ENCODE data around the gene FLNB. TPM values are rescaled to one million over a fixed set of nuclear protein-coding genes. Genes with fewer than 3 reads are reported as not detected.
A peak's percentile ranks its signal among the peaks of the same experiment; 100 is the strongest.

FLNB gene
- total and polyA plus RNA-seq, 8 donors = 80.1 to 126 (median 93.3) TPM

DNA sequence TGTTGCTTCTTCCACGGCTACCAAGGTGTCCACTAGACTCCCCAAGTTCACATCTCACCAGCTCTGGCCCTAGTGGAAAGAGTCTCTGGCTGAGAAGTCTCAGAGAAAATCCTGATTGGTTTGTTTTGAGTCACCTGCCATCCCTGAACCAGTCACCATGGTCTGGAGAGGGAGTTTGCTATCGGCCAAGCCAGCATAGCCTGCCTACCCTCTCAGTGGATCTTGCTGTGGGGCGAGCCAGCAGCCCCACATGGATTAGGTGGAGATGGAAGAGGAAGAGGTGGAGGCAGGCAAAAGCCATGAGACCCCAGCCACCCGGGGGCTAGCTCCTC is 48.1 kb upstream of the FLNB start:
- DNase-seq (no peak), ATAC-seq (no peak)
- Histone ChIP-seq H3K36me3 (no peaks in the 10 kb centered on the region), H3K4me1 (peaks cover 16 to 39% of the 10 kb centered on the region in 2 donors), H3K9me3 (no peaks in the 10 kb centered on the region), H3K27ac (peak overlapping the region in 1 of 2 donors; percentile 78), H3K4me3 (peak overlapping the region in 1 of 2 donors; percentile 18), H3K27me3 (no peaks in the 10 kb centered on the region)
- TF ChIP-seq, protein P1, sequence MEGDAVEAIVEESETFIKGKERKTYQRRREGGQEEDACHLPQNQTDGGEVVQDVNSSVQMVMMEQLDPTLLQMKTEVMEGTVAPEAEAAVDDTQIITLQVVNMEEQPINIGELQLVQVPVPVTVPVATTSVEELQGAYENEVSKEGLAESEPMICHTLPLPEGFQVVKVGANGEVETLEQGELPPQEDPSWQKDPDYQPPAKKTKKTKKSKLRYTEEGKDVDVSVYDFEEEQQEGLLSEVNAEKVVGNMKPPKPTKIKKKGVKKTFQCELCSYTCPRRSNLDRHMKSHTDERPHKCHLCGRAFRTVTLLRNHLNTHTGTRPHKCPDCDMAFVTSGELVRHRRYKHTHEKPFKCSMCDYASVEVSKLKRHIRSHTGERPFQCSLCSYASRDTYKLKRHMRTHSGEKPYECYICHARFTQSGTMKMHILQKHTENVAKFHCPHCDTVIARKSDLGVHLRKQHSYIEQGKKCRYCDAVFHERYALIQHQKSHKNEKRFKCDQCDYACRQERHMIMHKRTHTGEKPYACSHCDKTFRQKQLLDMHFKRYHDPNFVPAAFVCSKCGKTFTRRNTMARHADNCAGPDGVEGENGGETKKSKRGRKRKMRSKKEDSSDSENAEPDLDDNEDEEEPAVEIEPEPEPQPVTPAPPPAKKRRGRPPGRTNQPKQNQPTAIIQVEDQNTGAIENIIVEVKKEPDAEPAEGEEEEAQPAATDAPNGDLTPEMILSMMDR (IDR thresholded peaks at IDR 0.05) = no peak
- intact Hi-C loops (cut with DNase I) = no loop called here

DNA sequence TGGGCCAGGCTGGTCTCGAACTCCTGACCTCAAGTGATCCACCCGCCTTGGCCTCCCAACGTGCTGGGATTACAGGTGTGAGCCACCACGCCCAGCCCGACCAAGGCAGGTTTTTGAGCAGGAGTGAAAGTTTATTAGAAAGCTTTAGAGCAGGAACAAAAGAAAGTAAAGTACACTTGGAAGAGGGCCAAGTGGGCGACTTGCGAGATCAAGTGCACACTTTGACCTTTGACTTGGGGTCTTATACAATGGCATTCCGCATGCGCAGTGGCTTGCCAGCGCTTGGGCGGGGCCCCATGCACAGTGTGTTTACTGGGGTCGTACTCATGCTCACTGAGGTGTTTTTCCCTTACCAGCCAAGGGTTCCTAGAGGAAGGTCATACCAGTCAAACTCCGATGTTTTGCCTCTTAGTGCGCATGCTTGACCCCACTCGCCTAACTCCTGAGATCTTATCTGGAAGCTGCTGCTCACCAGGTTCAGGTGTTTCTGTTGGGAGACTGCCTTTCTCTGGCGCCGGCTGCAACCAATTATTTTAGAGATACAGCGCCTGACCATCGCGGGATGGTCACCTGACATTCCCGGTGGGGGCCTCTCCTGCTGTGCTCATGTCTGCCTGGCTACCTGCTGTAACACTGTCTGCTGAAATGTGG is 46.9 kb upstream of the FLNB start:
- H3K27me3 ChIP-seq = no peaks in the 10 kb centered on the region
- peaks cover 16 to 35% of the 10 kb centered on the region in 2 donors for H3K4me1 ChIP-seq
- no peak overlapping the region for H3K27ac ChIP-seq
- DNase-seq (no peak), ATAC-seq (no peak)
- TF ChIP-seq, protein P1 (IDR thresholded peaks at IDR 0.05) = no peak
- intact Hi-C loops (cut with DNase I) = no loop called here
- no peaks in the 10 kb centered on the region for H3K9me3 ChIP-seq
- H3K36me3 ChIP-seq = no peaks in the 10 kb centered on the region
- no peak overlapping the region for H3K4me3 ChIP-seq

DNA sequence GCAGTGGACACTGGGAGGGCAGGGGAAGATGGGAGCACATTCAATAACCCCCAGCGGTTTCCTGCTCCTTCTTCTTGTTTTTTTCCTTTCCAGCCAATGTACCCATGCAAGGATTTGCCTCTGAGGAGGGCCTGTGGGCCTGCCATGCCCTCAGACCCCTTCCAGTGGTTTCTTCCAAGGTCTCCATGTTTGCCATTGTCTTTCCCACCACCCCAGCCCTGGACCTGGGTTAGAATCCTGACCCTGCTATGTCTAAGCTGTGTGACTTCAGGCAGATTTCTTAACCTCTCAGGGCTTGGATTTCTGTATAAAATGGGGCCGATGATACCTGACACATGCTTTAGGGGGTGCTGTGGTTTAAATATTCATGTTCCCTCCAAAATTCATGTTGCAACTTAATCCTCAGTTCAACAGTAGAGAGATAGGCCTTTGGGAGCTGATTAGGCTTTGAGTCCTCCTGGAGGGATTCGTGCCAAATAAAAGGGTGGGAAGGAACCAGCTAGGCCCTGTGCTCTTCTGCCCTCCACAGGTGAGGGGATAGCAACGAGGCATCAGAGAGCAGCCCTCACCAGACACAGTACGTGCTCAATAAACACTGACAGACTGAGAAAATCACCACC is 46.3 kb upstream of the FLNB start:
- no peak overlapping the region for H3K4me3 ChIP-seq
- no peaks in the 10 kb centered on the region for H3K36me3 ChIP-seq
- DNase-seq = no peak
- ATAC-seq = peak; percentile 19
- no peaks in the 10 kb centered on the region for H3K9me3 ChIP-seq
- H3K27ac ChIP-seq = no peak overlapping the region
- no peaks in the 10 kb centered on the region for H3K27me3 ChIP-seq
- TF ChIP-seq, protein P1 (IDR thresholded peaks at IDR 0.05) = no peak
- intact Hi-C loops (cut with DNase I) = no loop called here
- peaks cover 16 to 29% of the 10 kb centered on the region in 2 donors for H3K4me1 ChIP-seq

DNA sequence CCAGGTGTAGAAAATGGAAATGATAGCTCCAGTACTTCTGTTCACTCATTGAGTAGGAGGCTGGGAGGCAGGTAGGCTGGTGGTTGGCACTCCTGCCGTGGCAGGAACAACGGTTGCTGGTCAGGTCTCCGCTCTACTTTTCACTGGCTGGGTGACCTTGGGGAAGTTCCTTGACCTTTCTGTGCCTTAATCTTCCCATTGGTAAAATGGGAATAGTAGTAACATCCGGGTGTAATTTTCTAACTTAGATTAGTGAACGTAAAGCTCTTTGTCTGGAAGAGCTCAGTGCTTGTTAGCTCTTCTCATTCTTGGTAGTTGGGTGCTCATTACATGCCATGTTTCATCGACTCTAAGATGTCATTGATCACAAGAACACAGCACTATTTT is 45.8 kb upstream of the FLNB start:
- DNase-seq (no peak), ATAC-seq (no peak)
- Histone ChIP-seq H3K4me1 (peaks cover 16 to 25% of the 10 kb centered on the region in 2 donors), H3K27ac (no peak overlapping the region), H3K27me3 (no peaks in the 10 kb centered on the region), H3K36me3 (no peaks in the 10 kb centered on the region), H3K4me3 (no peak overlapping the region), H3K9me3 (no peaks in the 10 kb centered on the region)
- intact Hi-C loops (cut with DNase I) = no loop called here
- TF ChIP-seq, protein P1 (IDR thresholded peaks at IDR 0.05) = no peak

DNA sequence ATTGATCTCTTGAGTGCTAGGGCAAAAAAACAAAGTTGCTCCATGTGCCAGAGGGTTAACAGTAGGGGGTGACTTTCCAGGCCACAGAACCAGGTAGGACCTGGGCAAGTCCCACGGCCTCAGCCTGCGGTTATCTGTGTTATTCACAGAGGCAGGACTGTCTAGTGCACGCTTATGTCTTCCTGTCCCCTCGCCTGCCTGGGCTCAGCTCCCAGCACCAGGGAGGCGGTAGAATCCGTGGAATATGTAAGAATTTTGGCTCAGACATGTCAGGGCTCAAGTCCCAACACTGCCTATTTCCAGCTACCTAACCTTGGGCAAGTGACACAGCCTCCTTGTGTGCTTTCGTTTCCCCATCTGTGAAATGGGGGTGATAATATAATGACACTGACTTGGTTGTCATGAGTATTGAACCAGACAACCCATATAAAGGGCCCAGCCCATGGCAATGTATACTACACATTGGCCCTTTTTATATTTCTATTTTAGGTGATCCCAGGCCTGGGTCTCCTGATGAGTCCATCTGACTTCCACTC is 44.3 kb upstream of the FLNB start:
- Histone ChIP-seq H3K4me3 (no peak overlapping the region), H3K27ac (no peak overlapping the region), H3K4me1 (peaks cover 12 to 17% of the 10 kb centered on the region in 2 donors), H3K27me3 (no peaks in the 10 kb centered on the region), H3K9me3 (no peaks in the 10 kb centered on the region), H3K36me3 (no peaks in the 10 kb centered on the region)
- no peak for ATAC-seq
- intact Hi-C loops (cut with DNase I) = no loop called here
- no peak for DNase-seq
- TF ChIP-seq, protein P1 (IDR thresholded peaks at IDR 0.05) = no peak

Measured in left lung (tissue), 10 donors.